K562 (cell line): Measurements from ENCODE around the gene SLC34A1. TPM values are rescaled to one million over a fixed set of nuclear protein-coding genes. Genes with fewer than 3 reads are reported as not detected.
A peak's percentile ranks its signal among the peaks of the same experiment; 100 is the strongest.

Source experiments
- ATAC-seq: fragments of 200-7000 bp; cut with Tn5 transposase; 3 replicates; pipeline ENCODE4 v1.9.1; 2020; ENCODE audit warnings: moderate library complexity
- BruUV-seq: library from RNA; stranded (reverse); fragments of 400-500 nt; replicated peaks from 2 replicates; lab custom pipeline; 2021; lab: Mats Ljungman, UMichigan
- CTCF ChIA-PET: fragments of 300-600 bp; formaldehyde crosslinking; extraction: SDS; loops from one replicate; lab custom pipeline; 2021; ENCODE audit warnings: low intra/inter-chr PET ratio; lab: Yijun Ruan, JAX
- POLR2A ChIA-PET: fragments of 300-600, 350-650 bp; sonication (Branson Sonifier 250); formaldehyde crosslinking; extraction: SDS; loops from one replicate; lab custom pipeline; 2021; ENCODE audit warnings: antibody characterized with exemption, inconsistent platforms; lab: Yijun Ruan, JAX
- DNase-seq, 4 experiments: peaks; one replicate each; pipeline versions ENCODE4 v3.0.0 to v3.0.0-alpha.2; 2011 to 2018; ENCODE audit warnings: low spot score in 3 of 4, mixed read lengths in 3 of 4; ENCODE audit errors: extremely low read depth in 1 of 4
- FAIRE-seq: peaks from 2 replicates; lab custom pipeline; 2011; peaks lifted over from hg19 to GRCh38; lab: Jason Lieb, UNC
- H2AFZ ChIP-seq: 2 replicates; pipeline ENCODE4 v1.6.0; 2011; ENCODE audit warnings: low read depth, low read length, control low read depth, inconsistent platforms
- H3K27ac ChIP-seq: fragments of 200-600 bp; 3 replicates; pipeline ENCODE4 v1.8.0; 2011; ENCODE audit warnings: low read depth, mild to moderate bottlenecking, control low read depth, inconsistent platforms, low read length, moderate library complexity, mixed read lengths; ENCODE audit errors: extremely low read depth
- H3K27me3 ChIP-seq, 2 experiments: fragments of 300-600 bp in 1 of 2; 2 replicates in 1 of 2; 3 replicates in 1 of 2; pipeline versions ENCODE4 v1.6.0 to v1.8.0; 2011; ENCODE audit warnings: inconsistent platforms in 2 of 2, low read length in 2 of 2, mild to moderate bottlenecking in 1 of 2, mixed read lengths in 1 of 2, moderate library complexity in 1 of 2; ENCODE audit not compliant: control insufficient read depth in 2 of 2, insufficient read depth in 2 of 2
- H3K36me3 ChIP-seq: fragments of 300-600 bp; 3 replicates; pipeline ENCODE4 v1.8.0; 2011; ENCODE audit warnings: mild to moderate bottlenecking, low read length, inconsistent platforms; ENCODE audit not compliant: control insufficient read depth, insufficient read depth
- H3K4me1 ChIP-seq, 2 experiments: fragments of 200-600 bp in 1 of 2; replicated peaks in 1 of 2; 2 replicates in 1 of 2; 3 replicates in 1 of 2; pipeline versions ENCODE4 v1.5.1 to v1.8.0; 2011; ENCODE audit warnings: inconsistent platforms in 2 of 2, low read length in 2 of 2, mild to moderate bottlenecking in 1 of 2, mixed read lengths in 1 of 2, moderate library complexity in 1 of 2; ENCODE audit not compliant: control insufficient read depth in 2 of 2, insufficient read depth in 2 of 2
- H3K4me2 ChIP-seq: 2 replicates; pipeline ENCODE4 v1.6.1; 2011; ENCODE audit warnings: low read length, control low read depth, inconsistent platforms, mixed read lengths; ENCODE audit not compliant: insufficient read depth
- H3K4me3 ChIP-seq: fragments of 200-600 bp; sonication (generic), shearing (Covaris generic); 2 replicates; pipeline ENCODE4 v1.5.1; 2016; ENCODE audit warnings: control low read depth, inconsistent platforms
- H3K79me2 ChIP-seq: fragments of 200-600 bp; 3 replicates; pipeline ENCODE4 v1.8.0; 2011; ENCODE audit warnings: low read length, inconsistent platforms; ENCODE audit not compliant: control insufficient read depth, insufficient read depth
- H3K9ac ChIP-seq, 2 experiments: 2 replicates each; pipeline versions ENCODE4 v1.6.0 to v1.6.1; 2011; ENCODE audit warnings: low read depth in 2 of 2, low read length in 2 of 2, control low read depth in 1 of 2, inconsistent platforms in 1 of 2, mild to moderate bottlenecking in 1 of 2, mixed read lengths in 1 of 2; ENCODE audit not compliant: insufficient read depth in 1 of 2
- H3K9me1 ChIP-seq: one replicate; pipeline ENCODE4 v1.6.0; 2011; ENCODE audit warnings: inconsistent platforms, mild to moderate bottlenecking, low read length, moderate library complexity; ENCODE audit not compliant: control insufficient read depth, insufficient read depth
- H3K9me3 ChIP-seq: replicated peaks from 2 replicates; pipeline ENCODE4 v1.5.1; 2011; ENCODE audit warnings: low read depth, low read length, inconsistent platforms; ENCODE audit not compliant: control insufficient read depth, insufficient read depth
- H4K20me1 ChIP-seq: replicated peaks from 2 replicates; pipeline ENCODE4 v1.6.1; 2011; ENCODE audit warnings: low read length, inconsistent platforms, mixed read lengths; ENCODE audit not compliant: control insufficient read depth, insufficient read depth
- CAMTA2 ChIP-seq: fragments of 250-450 bp; sonication (Bioruptor Pico); conservative IDR thresholded peaks from 2 replicates; pipeline ENCODE4 v1.5.1; 2022
- CEBPB ChIP-seq: fragments of 450-650 bp; IDR thresholded peaks from 2 replicates; pipeline ENCODE4 v1.6.1; 2016; ENCODE audit warnings: missing genetic modification characterization, missing compliant biosample characterization
- GABPA ChIP-seq: fragments of 200-800 bp; sonication (Bioruptor generic); conservative IDR thresholded peaks from 2 replicates; pipeline ENCODE4 v1.6.1; 2016; ENCODE audit warnings: low read depth, missing genetic modification characterization, missing compliant biosample characterization
- HDAC1 ChIP-seq, 2 experiments: fragments of 450-650 bp; IDR thresholded peaks; 2 replicates each; pipeline ENCODE4 v1.6.1; 2016 to 2017; ENCODE audit warnings: inconsistent platforms in 1 of 2, mild to moderate bottlenecking in 1 of 2, moderate library complexity in 1 of 2
- MAZ ChIP-seq, 2 experiments: fragments of 450-650 bp in 1 of 2; sonication (generic) in 1 of 2; formaldehyde crosslinking; IDR thresholded peaks in 1 of 2; conservative IDR thresholded peaks in 1 of 2; 2 replicates each; pipeline versions ENCODE4 v1.4.0 to v1.5.0; 2020; ENCODE audit warnings: mild to moderate bottlenecking in 1 of 2, missing genetic modification reagents in 1 of 2
- NELFE ChIP-seq: IDR thresholded peaks from 2 replicates; pipeline ENCODE4 v1.6.1; 2011; ENCODE audit warnings: mild to moderate bottlenecking; ENCODE audit not compliant: insufficient read depth, insufficient read length
- RNF2 ChIP-seq: sonication (generic); IDR thresholded peaks from 2 replicates; pipeline ENCODE4 v1.6.1; 2016
- SPI1 ChIP-seq: IDR thresholded peaks from 2 replicates; pipeline ENCODE4 v1.6.1; 2011; ENCODE audit warnings: low read depth, low read length, control low read depth, borderline replicate concordance
- WGBS: fragments of 100-300 bp; shearing (Covaris generic); methylation state at CpG from one replicate; pipeline ENCODE4 v1.1.6; 2016; ENCODE audit warnings: low coverage, mixed read lengths; ENCODE audit not compliant: insufficient coverage; ENCODE audit errors: missing lambda C conversion rate; 5-methylcytosine and 5-hydroxymethylcytosine counted together
- in situ Hi-C: fragments of 300-500 bp; cut with MboI; formaldehyde crosslinking; loops from 4 replicates; pipeline ENCODE4 v1.15.0; 2018; ENCODE audit warnings: inconsistent platforms, mixed read lengths
- intact Hi-C: fragments of 100-400 bp; cut with micrococcal nuclease; formaldehyde crosslinking; loops from 2 replicates; pipeline ENCODE4 v1.14.2; 2022
- polyA plus RNA-seq, 8 experiments: library from polyadenylated mRNA; depleted of rRNA in 4 of 8; stranded (reverse) in 5 of 8; unstranded in 3 of 8; fragments of >200 nt; fragmentation: Nextera tagmentation in 2 of 8; fragmentation: Illumina TruSeq in 1 of 8; extraction: Ambion mirVana in 2 of 8; extraction: Trizol in 1 of 8; gene quantifications; 2 replicates each; pipeline versions ENCODE4 v1.2.1 to v1.2.3, GENCODE V29; 2011 to 2014; ENCODE audit warnings: inconsistent platforms in 1 of 8, missing spikeins in 1 of 8
- total RNA-seq, 7 experiments: library from RNA; depleted of rRNA in 6 of 7; stranded (reverse); fragments of >200 nt in 6 of 7; fragmentation: Illumina TruSeq in 2 of 7; extraction: Trizol in 2 of 7; gene quantifications; 2 replicates each; pipeline versions ENCODE4 v1.2.1 to v1.2.3, GENCODE V29; 2011 to 2021; ENCODE audit warnings: low replicate concordance in 1 of 7
- TF ChIP-seq, protein P1 (sequence below): fragments of 450-650 bp; IDR thresholded peaks from 2 replicates; pipeline ENCODE4 v1.6.1; 2018; ENCODE audit not compliant: partially characterized antibody
- TF ChIP-seq, protein P2 (sequence below): fragments of 450-650 bp; formaldehyde crosslinking; IDR thresholded peaks from 2 replicates; pipeline ENCODE4 v1.4.0; 2022; ENCODE audit warnings: missing genetic modification characterization
- TF ChIP-seq, protein P3 (sequence below): fragments of 200-800 bp; sonication (Bioruptor generic); IDR thresholded peaks from 2 replicates; pipeline ENCODE4 v1.6.1; 2017; ENCODE audit warnings: missing genetic modification characterization, missing compliant biosample characterization

SLC34A1 gene
- total and polyA plus RNA-seq, 9 of the 15 experiments (the other 6 are each of a cell fraction or from before 2014, with no cell fraction given): not detected

DNA sequence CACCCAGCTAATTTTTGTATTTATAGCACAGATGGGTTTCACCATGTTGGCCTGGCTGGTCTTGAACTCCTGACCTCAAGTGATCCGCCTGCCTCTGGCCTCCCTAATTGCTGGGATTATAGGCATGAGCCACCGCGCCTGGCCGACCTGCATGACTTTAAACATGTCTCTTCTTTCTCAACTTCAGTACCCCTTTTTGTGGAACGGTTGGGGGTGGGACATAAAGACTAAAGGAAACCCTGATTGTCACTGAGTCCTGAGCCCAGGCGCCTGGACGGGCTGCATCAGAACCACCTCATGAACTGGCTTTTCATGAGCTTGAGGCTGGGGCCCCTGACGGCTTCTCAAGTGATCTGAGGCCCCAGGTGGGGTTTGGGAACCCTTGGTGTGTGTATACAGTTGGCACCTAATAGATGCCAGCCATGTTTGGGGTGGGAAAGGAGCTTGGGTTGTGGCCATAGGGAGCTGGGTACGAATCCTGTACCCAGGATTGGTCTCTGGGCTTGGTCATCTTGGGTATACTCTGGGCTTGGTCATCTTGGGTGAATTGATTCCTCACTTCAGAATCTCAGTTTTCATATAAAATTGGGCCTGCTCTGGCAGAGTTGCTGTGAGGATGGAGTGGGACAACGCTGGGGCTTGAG is 44.5 kb downstream of the SLC34A1 start (continued):
- TF ChIP-seq, protein P1, sequence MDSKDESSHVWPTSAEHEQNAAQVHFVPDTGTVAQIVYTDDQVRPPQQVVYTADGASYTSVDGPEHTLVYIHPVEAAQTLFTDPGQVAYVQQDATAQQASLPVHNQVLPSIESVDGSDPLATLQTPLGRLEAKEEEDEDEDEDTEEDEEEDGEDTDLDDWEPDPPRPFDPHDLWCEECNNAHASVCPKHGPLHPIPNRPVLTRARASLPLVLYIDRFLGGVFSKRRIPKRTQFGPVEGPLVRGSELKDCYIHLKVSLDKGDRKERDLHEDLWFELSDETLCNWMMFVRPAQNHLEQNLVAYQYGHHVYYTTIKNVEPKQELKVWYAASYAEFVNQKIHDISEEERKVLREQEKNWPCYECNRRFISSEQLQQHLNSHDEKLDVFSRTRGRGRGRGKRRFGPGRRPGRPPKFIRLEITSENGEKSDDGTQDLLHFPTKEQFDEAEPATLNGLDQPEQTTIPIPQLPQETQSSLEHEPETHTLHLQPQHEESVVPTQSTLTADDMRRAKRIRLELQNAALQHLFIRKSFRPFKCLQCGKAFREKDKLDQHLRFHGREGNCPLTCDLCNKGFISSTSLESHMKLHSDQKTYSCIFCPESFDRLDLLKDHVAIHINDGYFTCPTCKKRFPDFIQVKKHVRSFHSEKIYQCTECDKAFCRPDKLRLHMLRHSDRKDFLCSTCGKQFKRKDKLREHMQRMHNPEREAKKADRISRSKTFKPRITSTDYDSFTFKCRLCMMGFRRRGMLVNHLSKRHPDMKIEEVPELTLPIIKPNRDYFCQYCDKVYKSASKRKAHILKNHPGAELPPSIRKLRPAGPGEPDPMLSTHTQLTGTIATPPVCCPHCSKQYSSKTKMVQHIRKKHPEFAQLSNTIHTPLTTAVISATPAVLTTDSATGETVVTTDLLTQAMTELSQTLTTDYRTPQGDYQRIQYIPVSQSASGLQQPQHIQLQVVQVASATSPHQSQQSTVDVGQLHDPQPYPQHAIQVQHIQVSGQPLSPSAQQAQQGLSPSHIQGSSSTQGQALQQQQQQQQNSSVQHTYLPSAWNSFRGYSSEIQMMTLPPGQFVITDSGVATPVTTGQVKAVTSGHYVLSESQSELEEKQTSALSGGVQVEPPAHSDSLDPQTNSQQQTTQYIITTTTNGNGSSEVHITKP: no peak

DNA sequence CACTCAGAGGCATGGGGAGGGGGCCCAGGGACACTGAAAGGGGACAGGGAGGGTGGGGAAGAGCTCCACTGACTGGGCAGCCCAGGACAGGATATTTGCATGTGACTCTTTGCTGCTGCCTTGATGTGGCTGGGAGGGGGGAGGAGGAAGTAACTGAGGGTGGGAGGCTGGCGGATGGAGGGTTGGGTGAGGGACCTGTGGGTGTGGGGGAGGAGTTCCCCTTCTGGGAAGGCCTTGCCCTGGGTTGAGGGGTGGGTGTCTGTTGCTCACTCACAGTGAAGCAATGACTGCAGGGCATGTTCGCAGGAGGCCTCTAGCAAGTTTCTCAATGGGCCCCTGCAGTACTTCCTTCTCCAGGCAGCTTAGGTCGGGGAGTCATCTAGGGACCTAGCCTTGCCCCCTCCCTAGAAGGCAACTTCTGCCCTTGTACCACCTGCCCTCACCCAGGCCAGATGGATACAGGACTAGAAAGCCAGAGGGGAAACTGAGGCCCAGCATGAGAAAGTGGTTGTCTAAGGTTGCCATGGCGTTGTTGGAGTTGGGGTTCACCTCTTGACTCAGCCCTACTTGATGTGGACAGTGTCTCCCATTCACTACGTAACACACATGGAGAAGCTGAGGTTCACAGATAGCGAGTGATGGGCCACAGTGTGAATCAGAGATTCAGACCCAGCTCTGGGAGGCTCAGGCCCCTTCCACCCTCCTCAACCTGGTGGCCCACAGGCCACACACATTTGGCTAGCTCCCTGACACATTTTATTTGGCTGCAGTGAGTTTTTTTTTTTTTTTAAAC is 45.2 kb downstream of the SLC34A1 start:
- H3K9ac ChIP-seq: peak overlapping the region; percentile 96 to 97; a peak in 3 of 4 replicates
- H3K4me1 ChIP-seq: peaks cover 30 to 73% of the 10 kb centered on the region in 2 experiments
- peak; percentile 64 for FAIRE-seq
- ATAC-seq: no peak
- intact Hi-C loops (no loop called here), in situ Hi-C loops (no loop called here)
- peaks cover 50% of the 10 kb centered on the region for H3K79me2 ChIP-seq
- no peak overlapping the region for H2AFZ ChIP-seq
- H3K36me3 ChIP-seq: peaks cover 72% of the 10 kb centered on the region; the same call in 2 of the 3 replicates
- no peaks in the 10 kb centered on the region for H3K27me3 ChIP-seq
- CTCF ChIA-PET: no interaction called here
- POLR2A ChIA-PET: interaction anchor here (0.6 to 10.8 kb wide), 6 partner anchors 13 to 59 kb away, joined by 3 to 210 read pairs (median 5); partner anchors contain the start of gene PRR7
- no peaks in the 10 kb centered on the region for H3K9me3 ChIP-seq
- BruUV-seq: no TSS peak
- WGBS: 85% methylated on average over 4 of the region's 6 CpGs
- peak in 3 of 4 experiments; percentile 40 to 72 (median 59) for DNase-seq
- peak overlapping the region; percentile 98 for H3K4me2 ChIP-seq
- H3K9me1 ChIP-seq: no peaks in the 10 kb centered on the region
- peak overlapping the region; percentile 91; the same call in 1 of the 2 replicates for H3K4me3 ChIP-seq
- peaks cover 22% of the 10 kb centered on the region; the same call in 1 of the 2 replicates for H4K20me1 ChIP-seq
- peak overlapping the region; percentile 98 for H3K27ac ChIP-seq
- TF ChIP-seq NELFE (no peak), RNF2 (peak; percentile 41; the same call in 1 of the 2 replicates), CEBPB (tag) (peak; percentile 55), MAZ (CRISPR knock-in tag; conservative IDR thresholded peaks at IDR 0.05 in 1 of 2, IDR thresholded peaks at IDR 0.05 in 1 of 2) (peak in 1 of 2 experiments; percentile 35; a peak in 1 of 4 replicates), SPI1 (peak; percentile 14; the same call in 1 of the 2 replicates), HDAC1 (IDR thresholded peaks at IDR 0.05) (peak in 1 of 2 experiments; percentile 18; a peak in 1 of 4 replicates), GABPA (tag) (0 out of 2 replicates have a peak, but pooled peaks have one; percentile 20), CAMTA2 (CRISPR knock-in tag) (no peak)
- TF ChIP-seq, protein P2, sequence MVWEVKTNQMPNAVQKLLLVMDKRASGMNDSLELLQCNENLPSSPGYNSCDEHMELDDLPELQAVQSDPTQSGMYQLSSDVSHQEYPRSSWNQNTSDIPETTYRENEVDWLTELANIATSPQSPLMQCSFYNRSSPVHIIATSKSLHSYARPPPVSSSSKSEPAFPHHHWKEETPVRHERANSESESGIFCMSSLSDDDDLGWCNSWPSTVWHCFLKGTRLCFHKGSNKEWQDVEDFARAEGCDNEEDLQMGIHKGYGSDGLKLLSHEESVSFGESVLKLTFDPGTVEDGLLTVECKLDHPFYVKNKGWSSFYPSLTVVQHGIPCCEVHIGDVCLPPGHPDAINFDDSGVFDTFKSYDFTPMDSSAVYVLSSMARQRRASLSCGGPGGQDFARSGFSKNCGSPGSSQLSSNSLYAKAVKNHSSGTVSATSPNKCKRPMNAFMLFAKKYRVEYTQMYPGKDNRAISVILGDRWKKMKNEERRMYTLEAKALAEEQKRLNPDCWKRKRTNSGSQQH (CRISPR knock-in tag): no peak
- TF ChIP-seq, protein P3, sequence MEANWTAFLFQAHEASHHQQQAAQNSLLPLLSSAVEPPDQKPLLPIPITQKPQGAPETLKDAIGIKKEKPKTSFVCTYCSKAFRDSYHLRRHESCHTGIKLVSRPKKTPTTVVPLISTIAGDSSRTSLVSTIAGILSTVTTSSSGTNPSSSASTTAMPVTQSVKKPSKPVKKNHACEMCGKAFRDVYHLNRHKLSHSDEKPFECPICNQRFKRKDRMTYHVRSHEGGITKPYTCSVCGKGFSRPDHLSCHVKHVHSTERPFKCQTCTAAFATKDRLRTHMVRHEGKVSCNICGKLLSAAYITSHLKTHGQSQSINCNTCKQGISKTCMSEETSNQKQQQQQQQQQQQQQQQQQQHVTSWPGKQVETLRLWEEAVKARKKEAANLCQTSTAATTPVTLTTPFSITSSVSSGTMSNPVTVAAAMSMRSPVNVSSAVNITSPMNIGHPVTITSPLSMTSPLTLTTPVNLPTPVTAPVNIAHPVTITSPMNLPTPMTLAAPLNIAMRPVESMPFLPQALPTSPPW (CRISPR knock-in tag): peak; percentile 69; the same call in 1 of the 2 replicates
